Stomach (tissue), 4 donors: Measurements from ENCODE around the gene AMY1A.
"Not testable (repeated sequence)": the region's sequence is repeated elsewhere in the genome, so short reads cannot be mapped to it uniquely, and the experiment has no call there.

ENCODE experiments used
- CTCF ChIP-seq, 7 experiments: fragments of 450-650 bp in 4 of 7; fragments of 200-600 bp in 3 of 7; sonication (generic) in 3 of 7; IDR thresholded peaks; one replicate each; pipeline ENCODE4 v1.5.1; 2016 to 2019; ENCODE audit warnings: antibody characterized with exemption in 7 of 7, control low read depth in 2 of 7, mild to moderate bottlenecking in 1 of 7
- POLR2AphosphoS5 ChIP-seq, 3 donors: sonication (generic); formaldehyde crosslinking; IDR thresholded peaks; one replicate each; pipeline ENCODE4 v1.6.1; 2016; ENCODE audit warnings: antibody characterized with exemption in 3 of 3

- TF ChIP-seq CTCF, POLR2AphosphoS5 (IDR thresholded peaks at IDR 0.05): not testable (repeated sequence)
Measured at GRCh38 chr1:103655460-103655859, at the start of gene AMY1A.
